Left ventricle myocardium inferior (tissue), 1 donor: ENCODE measurements around the gene NAB1. TPM values are rescaled to one million over a fixed set of nuclear protein-coding genes. Genes with fewer than 3 reads are reported as not detected.

Source experiments
- DNase-seq: peaks from one replicate; pipeline ENCODE4 v3.0.0-alpha.2; 2020
- H3K27ac ChIP-seq: fragments of 200-600 bp; replicated peaks from 2 replicates; pipeline ENCODE4 v1.8.0; 2021
- H3K27me3 ChIP-seq: fragments of 200-600 bp; 2 replicates; pipeline ENCODE4 v1.8.0; 2021; ENCODE audit warnings: low read depth
- H3K36me3 ChIP-seq: fragments of 200-600 bp; 2 replicates; pipeline ENCODE4 v1.8.0; 2021
- H3K4me1 ChIP-seq: fragments of 200-600 bp; 2 replicates; pipeline ENCODE4 v1.8.0; 2021
- H3K4me3 ChIP-seq: fragments of 200-600 bp; 2 replicates; pipeline ENCODE4 v1.8.0; 2021; ENCODE audit warnings: mild to moderate bottlenecking, moderate library complexity
- H3K9me3 ChIP-seq: fragments of 200-600 bp; replicated peaks from 2 replicates; pipeline ENCODE4 v1.8.0; 2021
- intact Hi-C: fragments of 100-400 bp; cut with micrococcal nuclease; formaldehyde crosslinking; loops from one replicate; pipeline ENCODE4 v1.11.0; 2022
- total RNA-seq: library from RNA; stranded (reverse); fragmentation: NEBNext Ultra II Directional; extraction: Animal tissue kit (Norgen Biotek cat#: 25700); gene quantifications from one replicate; pipeline ENCODE4 v1.2.1, GENCODE V29; 2021
- TF ChIP-seq, protein P1 (sequence below): fragments of 200-600 bp; IDR thresholded peaks from 2 replicates; pipeline ENCODE4 v1.8.0; 2021; ENCODE audit warnings: antibody characterized with exemption, mild to moderate bottlenecking, borderline replicate concordance
- donor health status: DM: no; HTN: yes; CAD: no; lungs with severe emphysema.

Gene NAB1
- total RNA-seq, 1 donor from 2014 or later: 30.2 TPM

DNA sequence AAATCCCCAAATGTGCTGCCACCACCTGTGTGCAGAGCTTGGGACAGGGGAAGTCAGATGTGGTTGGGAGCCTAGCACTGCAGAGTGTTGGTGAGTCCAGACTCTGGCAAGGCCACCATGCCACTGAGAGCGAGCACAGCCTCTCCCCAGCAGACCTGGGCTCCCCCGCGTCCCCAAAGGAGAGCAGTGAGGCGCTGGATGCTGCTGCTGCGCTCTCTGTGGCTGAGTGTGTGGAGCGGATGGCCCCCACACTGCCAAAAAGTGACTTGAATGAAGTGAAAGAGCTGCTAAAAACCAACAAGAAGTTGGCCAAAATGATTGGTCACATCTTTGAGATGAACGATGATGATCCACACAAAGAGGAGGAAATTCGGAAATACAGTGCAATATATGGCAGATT, 10.7 kb downstream of the NAB1 start:
- Histone ChIP-seq H3K27me3 (no peaks in the 10 kb centered on the region), H3K4me1 (peaks cover 98% of the 10 kb centered on the region), H3K9me3 (no peaks in the 10 kb centered on the region), H3K36me3 (peaks cover 11% of the 10 kb centered on the region), H3K4me3 (peak overlapping the region; percentile 2), H3K27ac (no peak overlapping the region)
- intact Hi-C loops: no loop called here
- TF ChIP-seq, protein P1, sequence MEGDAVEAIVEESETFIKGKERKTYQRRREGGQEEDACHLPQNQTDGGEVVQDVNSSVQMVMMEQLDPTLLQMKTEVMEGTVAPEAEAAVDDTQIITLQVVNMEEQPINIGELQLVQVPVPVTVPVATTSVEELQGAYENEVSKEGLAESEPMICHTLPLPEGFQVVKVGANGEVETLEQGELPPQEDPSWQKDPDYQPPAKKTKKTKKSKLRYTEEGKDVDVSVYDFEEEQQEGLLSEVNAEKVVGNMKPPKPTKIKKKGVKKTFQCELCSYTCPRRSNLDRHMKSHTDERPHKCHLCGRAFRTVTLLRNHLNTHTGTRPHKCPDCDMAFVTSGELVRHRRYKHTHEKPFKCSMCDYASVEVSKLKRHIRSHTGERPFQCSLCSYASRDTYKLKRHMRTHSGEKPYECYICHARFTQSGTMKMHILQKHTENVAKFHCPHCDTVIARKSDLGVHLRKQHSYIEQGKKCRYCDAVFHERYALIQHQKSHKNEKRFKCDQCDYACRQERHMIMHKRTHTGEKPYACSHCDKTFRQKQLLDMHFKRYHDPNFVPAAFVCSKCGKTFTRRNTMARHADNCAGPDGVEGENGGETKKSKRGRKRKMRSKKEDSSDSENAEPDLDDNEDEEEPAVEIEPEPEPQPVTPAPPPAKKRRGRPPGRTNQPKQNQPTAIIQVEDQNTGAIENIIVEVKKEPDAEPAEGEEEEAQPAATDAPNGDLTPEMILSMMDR: no peak
- no peak for DNase-seq

GRCh38 chr2:190662754-190663153, 13.9 kb downstream of the NAB1 start:
- TF ChIP-seq, protein P1: no peak
- peaks cover 5% of the 10 kb centered on the region for H3K9me3 ChIP-seq
- peak overlapping the region; percentile 16 for H3K27ac ChIP-seq
- H3K4me3 ChIP-seq: peak overlapping the region; percentile 4
- no peaks in the 10 kb centered on the region for H3K27me3 ChIP-seq
- peaks cover 81% of the 10 kb centered on the region for H3K4me1 ChIP-seq
- intact Hi-C loops: no loop called here
- no peak for DNase-seq
- peaks cover 23% of the 10 kb centered on the region for H3K36me3 ChIP-seq

DNA sequence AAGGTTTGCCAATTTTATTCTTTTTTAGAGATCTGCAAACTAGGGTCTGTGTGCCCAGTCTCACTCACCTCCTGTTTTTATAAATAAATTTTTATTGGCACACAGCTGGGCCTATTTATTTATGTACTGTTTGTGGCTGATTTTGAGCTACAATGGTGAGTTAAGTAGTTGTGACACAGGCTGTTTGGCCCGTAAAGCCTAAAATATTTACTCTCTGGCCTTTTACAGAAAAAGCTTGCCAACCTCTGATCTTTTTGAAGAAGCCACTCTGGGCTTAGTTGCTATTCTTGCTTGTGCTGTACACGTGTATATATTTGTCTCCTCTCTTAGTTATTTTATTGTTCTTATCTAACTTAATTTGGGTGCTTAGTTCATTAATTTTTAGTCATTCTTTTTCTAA, 14.5 kb downstream of the NAB1 start:
- Histone ChIP-seq H3K4me3 (no peak overlapping the region), H3K27ac (peak overlapping the region; percentile 12), H3K36me3 (peaks cover 23% of the 10 kb centered on the region), H3K4me1 (peaks cover 75% of the 10 kb centered on the region), H3K9me3 (peaks cover 5% of the 10 kb centered on the region), H3K27me3 (no peaks in the 10 kb centered on the region)
- DNase-seq: no peak
- TF ChIP-seq, protein P1: no peak
- intact Hi-C loops: no loop called here

DNA sequence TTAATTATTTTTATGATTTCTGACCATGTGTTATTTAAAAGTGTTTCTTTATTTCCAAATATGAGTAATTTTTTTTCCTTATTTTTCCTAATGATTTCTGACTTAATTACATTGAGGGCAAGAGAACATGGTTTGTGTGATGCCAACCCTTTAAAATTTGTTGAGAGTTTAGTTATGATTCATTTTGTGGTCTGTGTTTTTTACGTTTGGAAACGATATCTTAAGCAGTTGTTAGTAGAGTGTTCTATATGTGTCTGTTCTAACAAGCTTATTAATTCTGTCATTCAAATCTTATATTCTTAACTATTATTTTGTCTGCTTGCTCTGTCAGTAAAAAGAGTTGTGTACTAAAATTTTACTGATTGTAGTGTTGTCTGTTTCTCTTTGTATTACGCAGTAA, 15.0 kb downstream of the NAB1 start:
- Histone ChIP-seq H3K4me1 (peaks cover 70% of the 10 kb centered on the region), H3K9me3 (peaks cover 5% of the 10 kb centered on the region), H3K36me3 (peaks cover 23% of the 10 kb centered on the region), H3K27me3 (no peaks in the 10 kb centered on the region), H3K27ac (peak overlapping the region; percentile 12), H3K4me3 (no peak overlapping the region)
- no peak for DNase-seq
- intact Hi-C loops: no loop called here
- TF ChIP-seq, protein P1: no peak

GRCh38 chr2:190664240-190664639, 15.4 kb downstream of the NAB1 start:
- Histone ChIP-seq H3K9me3 (peaks cover 5% of the 10 kb centered on the region), H3K4me3 (no peak overlapping the region), H3K27me3 (no peaks in the 10 kb centered on the region), H3K4me1 (peaks cover 66% of the 10 kb centered on the region), H3K36me3 (peaks cover 23% of the 10 kb centered on the region), H3K27ac (no peak overlapping the region)
- TF ChIP-seq, protein P1: no peak
- DNase-seq: no peak
- intact Hi-C loops: no loop called here

DNA sequence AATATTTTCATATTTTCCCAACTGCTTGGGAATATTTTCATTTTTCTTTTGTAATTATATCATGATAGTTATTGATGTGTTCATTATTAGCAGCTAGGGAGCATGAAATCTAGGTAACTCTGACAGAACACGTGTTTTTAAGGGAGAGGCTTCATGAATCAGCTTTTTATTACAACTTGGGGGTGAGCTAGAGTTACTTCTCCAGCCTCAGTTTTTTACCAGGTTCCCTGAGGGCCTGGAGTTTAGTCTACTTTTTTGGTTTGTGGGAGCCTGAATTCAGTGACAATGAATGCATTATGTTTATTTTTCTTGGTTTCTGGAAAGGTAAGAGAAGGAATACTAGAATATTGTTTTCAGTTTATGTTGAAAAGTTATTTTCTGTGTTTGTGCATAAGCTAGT, 18.0 kb downstream of the NAB1 start:
- intact Hi-C loops: no loop called here
- Histone ChIP-seq H3K4me3 (no peak overlapping the region), H3K4me1 (peaks cover 40% of the 10 kb centered on the region), H3K36me3 (peaks cover 34% of the 10 kb centered on the region), H3K9me3 (peaks cover 5% of the 10 kb centered on the region), H3K27me3 (no peaks in the 10 kb centered on the region), H3K27ac (no peak overlapping the region)
- TF ChIP-seq, protein P1: no peak
- no peak for DNase-seq
